Uterus (tissue), 4 donors: ENCODE data around the gene SRSF10. TPM values are rescaled to one million over a fixed set of nuclear protein-coding genes. Genes with fewer than 3 reads are reported as not detected.

Experiments used
- DNase-seq, 2 donors: peaks; one replicate each; pipeline ENCODE4 v3.0.0-alpha.2; 2019 to 2020
- H3K27ac ChIP-seq, 2 donors: fragments of 200-600 bp; sonication (generic); 1 replicate in 1 of 2; 2 replicates in 1 of 2; pipeline ENCODE4 v1.5.1; 2016 to 2018
- H3K27me3 ChIP-seq, 2 donors: fragments of 200-600 bp; sonication (generic); one replicate each; pipeline ENCODE4 v1.5.1; 2018 to 2019; ENCODE audit warnings: control low read depth in 1 of 2
- H3K36me3 ChIP-seq, 2 donors: fragments of 200-600 bp; sonication (generic); one replicate each; pipeline ENCODE4 v1.5.1; 2019; ENCODE audit warnings: control low read depth in 1 of 2
- H3K4me1 ChIP-seq, 2 donors: fragments of 200-600 bp; sonication (generic); one replicate each; pipeline ENCODE4 v1.5.1; 2018 to 2019; ENCODE audit warnings: control low read depth in 1 of 2
- H3K4me3 ChIP-seq, 2 donors: fragments of 200-600 bp; sonication (generic); 1 replicate in 1 of 2; 2 replicates in 1 of 2; pipeline ENCODE4 v1.5.1; 2018 to 2019; ENCODE audit warnings: mild to moderate bottlenecking in 1 of 2
- H3K9me3 ChIP-seq, 2 donors: fragments of 200-600 bp; sonication (generic); one replicate each; pipeline ENCODE4 v1.5.1; 2019; ENCODE audit warnings: control low read depth in 1 of 2
- POLR2A ChIP-seq, 2 donors: fragments of 450-650 bp; IDR thresholded peaks; one replicate each; pipeline ENCODE4 v1.6.1; 2016; ENCODE audit warnings: antibody characterized with exemption in 2 of 2, mild to moderate bottlenecking in 1 of 2, moderate library complexity in 1 of 2
- intact Hi-C: fragments of 100-400 bp; cut with DNase I; formaldehyde crosslinking; loops from one replicate; pipeline ENCODE4 v1.15.1; 2023; ENCODE audit warnings: low total_unique reads
- total RNA-seq, 4 donors: library from RNA; depleted of rRNA in 3 of 4; stranded (reverse); fragments of >200 nt in 3 of 4; gene quantifications; one replicate each; pipeline versions ENCODE4 v1.1.0 to v1.2.4, GENCODE V29; 2014 to 2023
- TF ChIP-seq, protein P1 (sequence below), 4 experiments: fragments of 200-600 bp in 2 of 4; fragments of 450-650 bp in 2 of 4; sonication (generic) in 2 of 4; IDR thresholded peaks; one replicate each; pipeline ENCODE4 v1.5.1; 2016 to 2019; ENCODE audit warnings: antibody characterized with exemption in 4 of 4, mild to moderate bottlenecking in 2 of 4, moderate library complexity in 1 of 4
- donor health status: DM: yes; HTN: yes; CAD: no.

SRSF10 gene
- total RNA-seq, 4 donors from 2014 or later: 105 to 198 (median 162) TPM

DNA sequence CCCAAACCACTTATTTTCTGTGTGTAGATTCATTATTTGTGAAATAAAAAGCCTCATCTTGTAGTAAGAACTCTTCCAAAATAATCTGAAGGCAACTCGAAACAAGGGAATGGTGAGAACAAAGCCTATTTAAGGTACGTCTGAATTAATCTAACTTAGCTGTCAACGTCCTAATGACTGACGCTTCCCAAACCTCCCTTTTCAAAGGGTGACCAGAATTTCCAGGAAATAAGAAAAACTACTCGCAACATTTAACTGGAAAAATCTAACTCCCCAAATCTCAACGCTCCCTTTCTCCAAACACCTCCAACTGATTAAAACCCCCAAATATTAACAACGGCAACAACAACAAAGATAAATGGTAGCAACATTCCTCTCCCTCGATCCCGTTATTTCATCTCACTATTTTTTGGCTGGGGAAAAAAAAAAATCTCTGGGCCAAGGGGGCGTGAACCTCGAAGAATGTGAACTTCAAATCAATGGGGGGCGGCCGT, 693 bp downstream of the SRSF10 start:
- H3K36me3 ChIP-seq: no peaks in the 10 kb centered on the region
- DNase-seq: no peak
- H3K9me3 ChIP-seq: no peaks in the 10 kb centered on the region
- no peaks in the 10 kb centered on the region for H3K27me3 ChIP-seq
- intact Hi-C loops: no loop called here
- TF ChIP-seq, protein P1, sequence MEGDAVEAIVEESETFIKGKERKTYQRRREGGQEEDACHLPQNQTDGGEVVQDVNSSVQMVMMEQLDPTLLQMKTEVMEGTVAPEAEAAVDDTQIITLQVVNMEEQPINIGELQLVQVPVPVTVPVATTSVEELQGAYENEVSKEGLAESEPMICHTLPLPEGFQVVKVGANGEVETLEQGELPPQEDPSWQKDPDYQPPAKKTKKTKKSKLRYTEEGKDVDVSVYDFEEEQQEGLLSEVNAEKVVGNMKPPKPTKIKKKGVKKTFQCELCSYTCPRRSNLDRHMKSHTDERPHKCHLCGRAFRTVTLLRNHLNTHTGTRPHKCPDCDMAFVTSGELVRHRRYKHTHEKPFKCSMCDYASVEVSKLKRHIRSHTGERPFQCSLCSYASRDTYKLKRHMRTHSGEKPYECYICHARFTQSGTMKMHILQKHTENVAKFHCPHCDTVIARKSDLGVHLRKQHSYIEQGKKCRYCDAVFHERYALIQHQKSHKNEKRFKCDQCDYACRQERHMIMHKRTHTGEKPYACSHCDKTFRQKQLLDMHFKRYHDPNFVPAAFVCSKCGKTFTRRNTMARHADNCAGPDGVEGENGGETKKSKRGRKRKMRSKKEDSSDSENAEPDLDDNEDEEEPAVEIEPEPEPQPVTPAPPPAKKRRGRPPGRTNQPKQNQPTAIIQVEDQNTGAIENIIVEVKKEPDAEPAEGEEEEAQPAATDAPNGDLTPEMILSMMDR (IDR thresholded peaks at IDR 0.05): no peak
- peak overlapping the region; percentile 72 to 75 for H3K4me3 ChIP-seq
- peaks cover 9 to 13% of the 10 kb centered on the region in 2 donors for H3K4me1 ChIP-seq
- peak overlapping the region; percentile 95 to 97 for H3K27ac ChIP-seq

GRCh38 chr1:23978805-23979204, 1.3 kb downstream of the SRSF10 start:
- H3K4me1 ChIP-seq: peaks cover 13 to 14% of the 10 kb centered on the region in 2 donors
- TF ChIP-seq, protein P1 (IDR thresholded peaks at IDR 0.05): no peak
- TF ChIP-seq POLR2A (IDR thresholded peaks at IDR 0.05): no peak
- intact Hi-C loops: no loop called here
- peak overlapping the region; percentile 72 to 75 for H3K4me3 ChIP-seq
- no peaks in the 10 kb centered on the region for H3K36me3 ChIP-seq
- H3K27ac ChIP-seq: peak overlapping the region; percentile 95 to 97
- no peaks in the 10 kb centered on the region for H3K9me3 ChIP-seq
- no peaks in the 10 kb centered on the region for H3K27me3 ChIP-seq
- no peak for DNase-seq

GRCh38 chr1:23977854-23978191, 2.3 kb downstream of the SRSF10 start:
- no peaks in the 10 kb centered on the region for H3K9me3 ChIP-seq
- no peaks in the 10 kb centered on the region for H3K27me3 ChIP-seq
- intact Hi-C loops: no loop called here
- no peaks in the 10 kb centered on the region for H3K36me3 ChIP-seq
- no peak for TF ChIP-seq POLR2A (IDR thresholded peaks at IDR 0.05)
- TF ChIP-seq, protein P1 (IDR thresholded peaks at IDR 0.05): no peak
- H3K27ac ChIP-seq: peak overlapping the region; percentile 45 to 97
- no peak for DNase-seq
- H3K4me1 ChIP-seq: peaks cover 13 to 15% of the 10 kb centered on the region in 2 donors
- peak overlapping the region in 1 of 2 donors; percentile 9 for H3K4me3 ChIP-seq

GRCh38 chr1:23977187-23977853, 2.8 kb downstream of the SRSF10 start:
- Histone ChIP-seq H3K9me3 (no peaks in the 10 kb centered on the region), H3K36me3 (no peaks in the 10 kb centered on the region), H3K4me3 (peak overlapping the region in 1 of 2 donors; percentile 9), H3K4me1 (peaks cover 13 to 15% of the 10 kb centered on the region in 2 donors), H3K27ac (peak overlapping the region; percentile 45 to 97), H3K27me3 (no peaks in the 10 kb centered on the region)
- intact Hi-C loops: no loop called here
- TF ChIP-seq, protein P1 (IDR thresholded peaks at IDR 0.05): no peak
- no peak for TF ChIP-seq POLR2A (IDR thresholded peaks at IDR 0.05)
- DNase-seq: no peak

- Histone ChIP-seq H3K27me3 (no peaks in the 10 kb centered on the region), H3K9me3 (no peaks in the 10 kb centered on the region), H3K36me3 (no peaks in the 10 kb centered on the region), H3K27ac (no peak overlapping the region), H3K4me1 (no peaks in the 10 kb centered on the region), H3K4me3 (no peak overlapping the region)
- no peak for DNase-seq
- TF ChIP-seq, protein P1 (IDR thresholded peaks at IDR 0.05): no peak
- no peak for TF ChIP-seq POLR2A (IDR thresholded peaks at IDR 0.05)
- intact Hi-C loops: no loop called here
Observed at GRCh38 chr1:23967871-23968270, 12.3 kb downstream of the SRSF10 start.
